Neural cell (in vitro differentiated cells): ENCODE data around the gene LCLAT1. TPM values are rescaled to one million over a fixed set of nuclear protein-coding genes. Genes with fewer than 3 reads are reported as not detected.

Experiments
- H2AFZ ChIP-seq: fragments of 200-600, 300-800 bp; sonication (generic), shearing (Covaris generic); 2 replicates; pipeline ENCODE4 v1.6.0; 2014; ENCODE audit warnings: low read depth, mild to moderate bottlenecking, antibody characterized with exemption, low read length, moderate library complexity
- H3F3A ChIP-seq: fragments of 200-600 bp; shearing (Covaris generic); 2 replicates; pipeline ENCODE4 v1.6.1; 2016; ENCODE audit warnings: mild to moderate bottlenecking, moderate library complexity, mixed read lengths, antibody characterized with exemption, low read length; ENCODE audit not compliant: insufficient read depth, poor library complexity, severe bottlenecking
- H3K27ac ChIP-seq: fragments of 200-600, 300-800 bp; sonication (generic), shearing (Covaris generic); 2 replicates; pipeline ENCODE4 v1.5.1; 2014; ENCODE audit warnings: mild to moderate bottlenecking, low read length, moderate library complexity
- H3K27me3 ChIP-seq: fragments of 300-800, 200-600 bp; sonication (generic), shearing (Covaris generic); 2 replicates; pipeline ENCODE4 v1.6.0; 2014; ENCODE audit warnings: mild to moderate bottlenecking, low read depth, low read length, moderate library complexity; ENCODE audit not compliant: insufficient read depth
- H3K36me3 ChIP-seq: fragments of 300-800, 200-600 bp; sonication (generic), shearing (Covaris generic); 2 replicates; pipeline ENCODE4 v1.5.1; 2014; ENCODE audit warnings: mild to moderate bottlenecking, antibody characterized with exemption, low read length, moderate library complexity; ENCODE audit not compliant: insufficient read depth
- H3K4me2 ChIP-seq: fragments of 300-800, 200-600 bp; sonication (generic), shearing (Covaris generic); 2 replicates; pipeline ENCODE4 v1.6.0; 2014; ENCODE audit warnings: mild to moderate bottlenecking, low read length
- H3K4me3 ChIP-seq: fragments of 300-800, 200-600 bp; sonication (generic), shearing (Covaris generic); 2 replicates; pipeline ENCODE4 v1.5.1; 2014; ENCODE audit warnings: mild to moderate bottlenecking, low read length, moderate library complexity
- H3K79me2 ChIP-seq: fragments of 200-600 bp; shearing (Covaris generic); replicated peaks from 2 replicates; pipeline ENCODE4 v1.6.0; 2014; ENCODE audit warnings: mild to moderate bottlenecking, low read length, moderate library complexity; ENCODE audit not compliant: insufficient read depth
- H3K9ac ChIP-seq: fragments of 300-800, 200-600 bp; sonication (generic), shearing (Covaris generic); 2 replicates; pipeline ENCODE4 v1.6.1; 2016; ENCODE audit warnings: mild to moderate bottlenecking, low read length, mixed read lengths
- H3K9me2 ChIP-seq: fragments of 200-600 bp; shearing (Covaris generic); 2 replicates; pipeline ENCODE4 v1.6.1; 2016; ENCODE audit warnings: mild to moderate bottlenecking, low read length, mixed read lengths; ENCODE audit not compliant: insufficient read depth
- H3K9me3 ChIP-seq: fragments of 200-600, 300-800 bp; sonication (generic), shearing (Covaris generic); 2 replicates; pipeline ENCODE4 v1.6.1; 2016; ENCODE audit warnings: mild to moderate bottlenecking, mixed run types, low read length, moderate library complexity, mixed read lengths
- H4K20me1 ChIP-seq: fragments of 200-600 bp; shearing (Covaris generic); 2 replicates; pipeline ENCODE4 v1.6.1; 2016; ENCODE audit warnings: mild to moderate bottlenecking, mixed run types; ENCODE audit not compliant: insufficient read depth
- EP300 ChIP-seq: fragments of 450-650 bp; conservative IDR thresholded peaks from 2 replicates; pipeline ENCODE4 v1.6.1; 2014; ENCODE audit warnings: antibody characterized with exemption, mild to moderate bottlenecking, moderate library complexity; ENCODE audit not compliant: poor library complexity, severe bottlenecking
- EZH2 ChIP-seq: fragments of 200-600, 300-800 bp; shearing (Covaris generic), sonication (generic); IDR thresholded peaks from 2 replicates; pipeline ENCODE4 v1.6.1; 2014; ENCODE audit warnings: antibody characterized with exemption, low read length, borderline replicate concordance, mild to moderate bottlenecking; ENCODE audit not compliant: insufficient read depth, poor library complexity, severe bottlenecking
- MXI1 ChIP-seq: fragments of 450-650 bp; conservative IDR thresholded peaks from 2 replicates; pipeline ENCODE4 v1.6.1; 2014; ENCODE audit warnings: antibody characterized with exemption, mild to moderate bottlenecking; ENCODE audit not compliant: poor library complexity, severe bottlenecking
- POLR2AphosphoS5 ChIP-seq: IDR thresholded peaks from 2 replicates; pipeline ENCODE4 v1.6.1; 2012
- RAD21 ChIP-seq: fragments of 450-650 bp; conservative IDR thresholded peaks from 2 replicates; pipeline ENCODE4 v1.6.1; 2014; ENCODE audit warnings: antibody characterized with exemption, mild to moderate bottlenecking, moderate library complexity
- REST ChIP-seq: IDR thresholded peaks from 2 replicates; pipeline ENCODE4 v1.6.1; 2012; ENCODE audit warnings: borderline replicate concordance
- SMC3 ChIP-seq: fragments of 450-650 bp; conservative IDR thresholded peaks from 2 replicates; pipeline ENCODE4 v1.6.1; 2014; ENCODE audit warnings: antibody characterized with exemption, mild to moderate bottlenecking, moderate library complexity; ENCODE audit not compliant: poor library complexity
- TAF1 ChIP-seq: IDR thresholded peaks from 2 replicates; pipeline ENCODE4 v1.6.1; 2012; ENCODE audit warnings: low read depth
- polyA plus RNA-seq: library from polyadenylated mRNA; depleted of rRNA; stranded (reverse); fragments of >200 nt; gene quantifications from 2 replicates; pipeline ENCODE4 v1.2.3, GENCODE V29; 2014
- TF ChIP-seq, protein P1 (sequence below): fragments of 450-650 bp; IDR thresholded peaks from 2 replicates; pipeline ENCODE4 v1.5.1; 2014; ENCODE audit warnings: antibody characterized with exemption, mild to moderate bottlenecking, moderate library complexity; ENCODE audit not compliant: poor library complexity, severe bottlenecking

Gene LCLAT1
- polyA plus RNA-seq, 1 donor from 2014 or later, result 5.8 TPM

DNA sequence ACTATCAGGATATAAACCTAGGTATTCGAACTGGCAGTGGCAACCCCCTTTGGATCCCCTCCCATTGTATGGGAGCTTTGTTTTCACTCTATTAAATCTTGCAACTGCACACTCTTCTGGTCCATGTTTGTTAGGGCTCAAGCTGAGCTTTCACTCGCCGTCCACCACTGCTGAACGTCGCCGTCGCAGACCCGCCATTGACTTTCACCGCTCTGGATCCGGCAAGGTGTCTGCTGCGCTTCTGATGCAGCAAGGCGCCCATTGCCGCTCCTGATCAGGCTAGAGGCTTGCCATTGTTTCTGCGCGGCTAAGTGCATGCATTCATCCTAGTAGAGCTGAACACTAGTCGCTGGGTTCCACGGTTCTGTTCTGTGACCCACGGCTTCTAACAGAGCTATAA lies 69.1 kb downstream of the LCLAT1 start:
- TF ChIP-seq, protein P1, sequence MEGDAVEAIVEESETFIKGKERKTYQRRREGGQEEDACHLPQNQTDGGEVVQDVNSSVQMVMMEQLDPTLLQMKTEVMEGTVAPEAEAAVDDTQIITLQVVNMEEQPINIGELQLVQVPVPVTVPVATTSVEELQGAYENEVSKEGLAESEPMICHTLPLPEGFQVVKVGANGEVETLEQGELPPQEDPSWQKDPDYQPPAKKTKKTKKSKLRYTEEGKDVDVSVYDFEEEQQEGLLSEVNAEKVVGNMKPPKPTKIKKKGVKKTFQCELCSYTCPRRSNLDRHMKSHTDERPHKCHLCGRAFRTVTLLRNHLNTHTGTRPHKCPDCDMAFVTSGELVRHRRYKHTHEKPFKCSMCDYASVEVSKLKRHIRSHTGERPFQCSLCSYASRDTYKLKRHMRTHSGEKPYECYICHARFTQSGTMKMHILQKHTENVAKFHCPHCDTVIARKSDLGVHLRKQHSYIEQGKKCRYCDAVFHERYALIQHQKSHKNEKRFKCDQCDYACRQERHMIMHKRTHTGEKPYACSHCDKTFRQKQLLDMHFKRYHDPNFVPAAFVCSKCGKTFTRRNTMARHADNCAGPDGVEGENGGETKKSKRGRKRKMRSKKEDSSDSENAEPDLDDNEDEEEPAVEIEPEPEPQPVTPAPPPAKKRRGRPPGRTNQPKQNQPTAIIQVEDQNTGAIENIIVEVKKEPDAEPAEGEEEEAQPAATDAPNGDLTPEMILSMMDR, result no peak
- Histone ChIP-seq H3K4me3 (no peak overlapping the region), H3K9ac (no peak overlapping the region), H3K9me3 (no peaks in the 10 kb centered on the region), H3K27me3 (no peaks in the 10 kb centered on the region), H3K4me2 (no peak overlapping the region), H3K27ac (no peak overlapping the region), H3K36me3 (no peaks in the 10 kb centered on the region), H2AFZ (no peak overlapping the region), H3K79me2 (no peaks in the 10 kb centered on the region), H3F3A (no peaks in the 10 kb centered on the region), H4K20me1 (no peaks in the 10 kb centered on the region), H3K9me2 (no peaks in the 10 kb centered on the region)

- H2AFZ ChIP-seq, result no peak overlapping the region
- H4K20me1 ChIP-seq, result no peaks in the 10 kb centered on the region
- no peaks in the 10 kb centered on the region for H3F3A ChIP-seq
Measured at GRCh38 chr2:30519796-30520195, 72.8 kb downstream of the LCLAT1 start.

More at GRCh38 chr2:30519796-30520195, 72.8 kb downstream of the LCLAT1 start:
- Histone ChIP-seq H3K9me3 (no peaks in the 10 kb centered on the region), H3K79me2 (no peaks in the 10 kb centered on the region), H3K27ac (no peak overlapping the region), H3K4me3 (no peak overlapping the region), H3K27me3 (no peaks in the 10 kb centered on the region), H3K9me2 (no peaks in the 10 kb centered on the region), H3K9ac (no peak overlapping the region), H3K4me2 (no peak overlapping the region), H3K36me3 (no peaks in the 10 kb centered on the region)
- TF ChIP-seq POLR2AphosphoS5 (no peak), TAF1 (no peak), REST (no peak), EZH2 (no peak), EP300 (no peak), SMC3 (no peak), MXI1 (no peak), RAD21 (no peak)
- TF ChIP-seq, protein P1, result no peak
